ENCODE measurements around the gene DMRT2. TPM values are rescaled to one million over a fixed set of nuclear protein-coding genes. Genes with fewer than 3 reads are reported as not detected.

Gene DMRT2
- total and polyA plus RNA-seq, 5 donors from 2014 or later = not detected

DNA sequence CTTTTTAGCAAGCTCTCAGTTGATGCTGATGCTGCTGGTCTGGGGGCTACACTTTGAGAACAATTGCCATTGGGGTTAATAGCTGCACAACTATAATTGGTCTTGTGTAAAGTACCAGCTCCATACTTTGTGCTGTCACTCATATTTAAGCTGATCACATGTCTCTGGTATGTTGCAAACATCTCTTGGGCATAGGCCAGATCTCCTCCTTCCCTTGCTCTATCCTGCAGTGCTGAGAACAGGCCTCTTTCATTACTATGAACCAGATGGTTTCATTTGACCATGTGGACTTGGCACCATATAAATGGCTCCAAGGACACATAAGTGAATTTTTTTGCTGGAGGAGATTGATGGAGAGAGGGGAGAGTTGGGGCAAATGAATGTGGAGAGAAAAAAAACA is 48.4 kb downstream of the DMRT2 start:
- Mint-ChIP-seq H3K36me3 (no peaks in the 10 kb centered on the region), H3K27ac (no peak overlapping the region), H3K4me1 (no peaks in the 10 kb centered on the region), H3K9me3 (peaks cover 0 to 3% (median under 1%) of the 10 kb centered on the region in 7 donors), H3K27me3 (no peaks in the 10 kb centered on the region), H3K4me3 (no peak overlapping the region)
- Histone ChIP-seq H3K36me3 (ENCODE audit: control insufficient read depth, insufficient read depth, low read length) (no peaks in the 10 kb centered on the region), H3K4me1 (ENCODE audit: control insufficient read depth, insufficient read depth, low read length, poor library complexity, severe bottlenecking) (no peaks in the 10 kb centered on the region), H3K27me3 (ENCODE audit: control insufficient read depth, insufficient read depth, low read length) (no peaks in the 10 kb centered on the region), H3K9me3 (ENCODE audit: control insufficient read depth in 2 of 2, low read length in 2 of 2) (no peaks in the 10 kb centered on the region), H3K4me3 (ENCODE audit: low read depth, low read length) (no peak overlapping the region), H3K27ac (ENCODE audit: insufficient read depth, low read length, poor library complexity, severe bottlenecking) (no peak overlapping the region)
- no peak for DNase-seq
- ATAC-seq (ENCODE audit: low read depth in 2 of 2) = no peak

DNA sequence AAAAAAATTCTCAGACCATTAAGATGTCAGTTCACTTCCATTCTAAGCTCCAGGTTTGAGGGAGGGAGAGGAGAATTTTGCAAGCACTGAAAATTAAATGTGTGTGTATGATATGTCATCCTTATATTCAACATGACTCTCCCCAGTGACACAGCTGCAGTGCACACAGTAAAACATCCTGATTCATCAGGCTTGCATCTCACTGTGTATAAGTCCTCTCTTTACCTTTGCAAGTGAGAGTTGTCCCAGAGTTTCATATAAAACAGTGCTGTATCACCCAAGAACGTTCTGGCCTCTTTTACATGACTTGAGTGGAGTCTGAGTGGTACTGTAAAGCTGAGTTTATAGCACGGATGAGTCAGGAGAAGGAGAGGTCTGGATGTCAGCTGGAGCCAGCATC is 50.0 kb downstream of the DMRT2 start:
- ATAC-seq (ENCODE audit: low read depth in 2 of 2) (no peak), DNase-seq (no peak)
- no peak overlapping the region for H3K27ac Mint-ChIP-seq
- H3K4me1 Mint-ChIP-seq = no peaks in the 10 kb centered on the region
- Histone ChIP-seq H3K27me3 (ENCODE audit: control insufficient read depth, insufficient read depth, low read length) (no peaks in the 10 kb centered on the region), H3K27ac (ENCODE audit: insufficient read depth, low read length, poor library complexity, severe bottlenecking) (no peak overlapping the region), H3K4me1 (ENCODE audit: control insufficient read depth, insufficient read depth, low read length, poor library complexity, severe bottlenecking) (no peaks in the 10 kb centered on the region), H3K36me3 (ENCODE audit: control insufficient read depth, insufficient read depth, low read length) (no peaks in the 10 kb centered on the region), H3K4me3 (ENCODE audit: low read depth, low read length) (no peak overlapping the region), H3K9me3 (ENCODE audit: control insufficient read depth in 2 of 2, low read length in 2 of 2) (no peaks in the 10 kb centered on the region)
- H3K36me3 Mint-ChIP-seq = no peaks in the 10 kb centered on the region
- no peak overlapping the region for H3K4me3 Mint-ChIP-seq
- peaks cover 0 to 8% (median 2%) of the 10 kb centered on the region in 7 donors for H3K9me3 Mint-ChIP-seq
- H3K27me3 Mint-ChIP-seq = no peaks in the 10 kb centered on the region

DNA sequence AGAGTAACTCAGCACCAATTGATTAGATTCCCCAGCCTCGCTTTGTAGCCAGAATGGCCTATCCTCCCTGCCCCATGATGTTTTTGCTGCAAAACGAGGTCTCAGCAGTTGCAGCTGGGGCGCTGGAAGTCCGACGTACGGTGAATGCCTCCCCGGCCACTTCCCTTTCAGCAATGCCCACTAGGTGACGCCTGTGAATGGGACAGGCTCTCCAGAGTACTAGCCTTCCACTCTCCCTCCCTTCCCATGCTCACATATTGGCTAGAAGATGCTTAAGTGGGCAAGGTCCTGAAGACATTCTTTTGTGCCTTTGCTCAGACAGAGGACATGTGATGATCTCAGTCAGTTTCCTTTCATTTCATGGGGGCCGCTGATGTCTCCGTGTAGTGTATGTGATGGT is 50.8 kb downstream of the DMRT2 start:
- H3K9me3 Mint-ChIP-seq = peaks cover 0 to 8% (median 2%) of the 10 kb centered on the region in 7 donors

DNA sequence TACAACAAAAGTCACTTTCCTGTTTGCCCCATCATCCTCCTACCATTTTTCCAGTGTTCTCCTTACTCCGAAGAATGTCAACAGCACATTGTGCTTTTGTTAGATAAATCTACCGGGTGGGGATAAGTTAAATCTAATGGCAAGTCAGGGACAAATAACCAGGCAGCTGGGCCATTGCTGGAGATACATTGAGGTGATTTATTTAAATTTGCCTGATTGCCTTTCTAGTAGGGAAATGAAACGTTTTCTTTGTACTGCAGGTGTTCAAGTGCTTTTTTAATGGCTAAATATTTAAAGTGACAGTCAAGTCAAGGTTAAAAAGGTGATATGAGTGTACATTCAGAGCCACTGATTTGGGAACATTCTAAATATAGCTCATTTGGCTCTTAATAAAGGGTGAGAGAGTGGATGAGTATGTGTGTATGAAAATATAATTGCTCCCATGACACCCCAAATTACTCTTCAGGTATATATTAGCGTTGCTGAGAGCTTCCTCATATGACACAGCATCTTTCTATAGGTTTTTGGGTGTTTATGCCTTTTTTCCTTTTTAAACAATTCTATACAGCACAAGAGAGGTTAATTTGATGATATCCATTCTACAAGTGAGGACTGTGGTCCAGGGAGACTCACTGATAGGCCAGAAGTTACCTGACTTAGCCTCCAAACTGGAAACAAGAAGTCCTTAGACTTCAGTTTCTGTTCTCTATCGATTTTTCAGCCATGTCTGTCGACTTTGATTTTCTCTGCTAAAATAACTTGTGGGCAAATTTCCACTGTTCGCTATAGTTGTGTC is 51.9 kb downstream of the DMRT2 start:
- Mint-ChIP-seq H3K9me3 (peaks cover 0 to 8% (median 0%) of the 10 kb centered on the region in 7 donors), H3K4me3 (no peak overlapping the region)
- no peaks in the 10 kb centered on the region for H3K36me3 ChIP-seq (ENCODE audit: control insufficient read depth, insufficient read depth, low read length)

More for the DNA sequence above, 50.8 kb downstream of the DMRT2 start:
- H3K27me3 ChIP-seq (ENCODE audit: control insufficient read depth, insufficient read depth, low read length) = no peaks in the 10 kb centered on the region
- H3K27ac ChIP-seq (ENCODE audit: insufficient read depth, low read length, poor library complexity, severe bottlenecking) = no peak overlapping the region
- no peaks in the 10 kb centered on the region for H3K4me1 ChIP-seq (ENCODE audit: control insufficient read depth, insufficient read depth, low read length, poor library complexity, severe bottlenecking)
- H3K27me3 Mint-ChIP-seq = no peaks in the 10 kb centered on the region
- H3K4me3 ChIP-seq (ENCODE audit: low read depth, low read length) = no peak overlapping the region
- no peak overlapping the region for H3K4me3 Mint-ChIP-seq
- H3K36me3 ChIP-seq (ENCODE audit: control insufficient read depth, insufficient read depth, low read length) = no peaks in the 10 kb centered on the region
- no peaks in the 10 kb centered on the region for H3K9me3 ChIP-seq (ENCODE audit: control insufficient read depth in 2 of 2, low read length in 2 of 2)
- no peaks in the 10 kb centered on the region for H3K36me3 Mint-ChIP-seq
- no peaks in the 10 kb centered on the region for H3K4me1 Mint-ChIP-seq
- no peak overlapping the region for H3K27ac Mint-ChIP-seq
- DNase-seq = no peak
- no peak for ATAC-seq (ENCODE audit: low read depth in 2 of 2)

DNA sequence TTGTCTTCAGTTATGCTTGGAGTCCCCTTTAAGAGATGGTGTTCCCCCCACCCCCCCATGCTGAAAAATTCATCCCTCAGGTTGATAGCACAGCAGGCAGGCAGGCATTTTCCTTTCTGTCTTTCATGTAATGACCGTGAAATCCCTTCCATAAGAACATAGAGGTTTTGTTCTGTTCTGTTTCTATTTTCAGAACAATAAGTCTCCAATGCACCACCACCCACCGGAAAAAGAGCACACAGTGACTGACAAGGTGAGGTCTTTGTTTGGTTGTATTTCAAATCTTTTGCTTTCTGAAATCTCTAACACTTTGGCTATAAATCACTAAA is 52.4 kb downstream of the DMRT2 start:
- Mint-ChIP-seq H3K27me3 (no peaks in the 10 kb centered on the region), H3K4me1 (no peaks in the 10 kb centered on the region)

More for the DNA sequence above, 51.9 kb downstream of the DMRT2 start:
- no peaks in the 10 kb centered on the region for H3K4me1 Mint-ChIP-seq
- H3K27ac Mint-ChIP-seq = no peak overlapping the region
- ATAC-seq (ENCODE audit: low read depth in 2 of 2) = no peak
- H3K27me3 Mint-ChIP-seq = no peaks in the 10 kb centered on the region
- H3K4me1 ChIP-seq (ENCODE audit: control insufficient read depth, insufficient read depth, low read length, poor library complexity, severe bottlenecking) = no peaks in the 10 kb centered on the region
- H3K4me3 ChIP-seq (ENCODE audit: low read depth, low read length) = no peak overlapping the region
- H3K36me3 Mint-ChIP-seq = no peaks in the 10 kb centered on the region
- H3K27me3 ChIP-seq (ENCODE audit: control insufficient read depth, insufficient read depth, low read length) = no peaks in the 10 kb centered on the region
- DNase-seq = no peak
- no peak overlapping the region for H3K27ac ChIP-seq (ENCODE audit: insufficient read depth, low read length, poor library complexity, severe bottlenecking)
- H3K9me3 ChIP-seq (ENCODE audit: control insufficient read depth in 2 of 2, low read length in 2 of 2) = no peaks in the 10 kb centered on the region

More for the DNA sequence above, 52.4 kb downstream of the DMRT2 start:
- H3K27ac Mint-ChIP-seq = no peak overlapping the region
- Histone ChIP-seq H3K4me1 (ENCODE audit: control insufficient read depth, insufficient read depth, low read length, poor library complexity, severe bottlenecking) (no peaks in the 10 kb centered on the region), H3K36me3 (ENCODE audit: control insufficient read depth, insufficient read depth, low read length) (no peaks in the 10 kb centered on the region), H3K27ac (ENCODE audit: insufficient read depth, low read length, poor library complexity, severe bottlenecking) (no peak overlapping the region), H3K4me3 (ENCODE audit: low read depth, low read length) (no peak overlapping the region), H3K27me3 (ENCODE audit: control insufficient read depth, insufficient read depth, low read length) (no peaks in the 10 kb centered on the region), H3K9me3 (ENCODE audit: control insufficient read depth in 2 of 2, low read length in 2 of 2) (no peaks in the 10 kb centered on the region)
- no peak for DNase-seq
- ATAC-seq (ENCODE audit: low read depth in 2 of 2) = no peak
- H3K4me3 Mint-ChIP-seq = no peak overlapping the region
- H3K36me3 Mint-ChIP-seq = no peaks in the 10 kb centered on the region
- H3K9me3 Mint-ChIP-seq = peaks cover 0 to 8% (median 0%) of the 10 kb centered on the region in 7 donors

Other genes with a start within 250 kb of the DMRT2 start
- gene DMRT1, start 208.7 kb upstream of the DMRT2 start, total RNA-seq = not detected
- gene DMRT1, start 208.7 kb upstream of the DMRT2 start, polyA plus RNA-seq = not detected
- gene DMRT3, start 73.7 kb upstream of the DMRT2 start, total RNA-seq = not detected
- gene DMRT3, start 73.7 kb upstream of the DMRT2 start, polyA plus RNA-seq = not detected

Data from CD4-positive, CD25-positive, alpha-beta regulatory T cell (primary cell).